ENCODE data around the gene SNAPC1. TPM values are rescaled to one million over a fixed set of nuclear protein-coding genes. Genes with fewer than 3 reads are reported as not detected.

SNAPC1 gene
- total RNA-seq, 1 experiment from 2014 or later, result 6.8 TPM

GRCh38 chr14:61841145-61841544, 78.9 kb downstream of the SNAPC1 start:
- peaks cover 8% of the 10 kb centered on the region in 2 experiments for H3K4me1 Mint-ChIP-seq

More at GRCh38 chr14:61841145-61841544, 78.9 kb downstream of the SNAPC1 start:
- H3K79me2 ChIP-seq (ENCODE audit: insufficient read depth, low read length), result no peaks in the 10 kb centered on the region
- no peaks in the 10 kb centered on the region for H3K79me1 ChIP-seq (ENCODE audit: insufficient read depth, low read depth, low read length, poor library complexity, severe bottlenecking)
- H4K8ac ChIP-seq (replicated peaks; ENCODE audit: insufficient read length, low read depth, low read length), result no peak overlapping the region
- H3K14ac ChIP-seq (ENCODE audit: insufficient read depth, low read length), result no peak overlapping the region
- H3K9me3 ChIP-seq (ENCODE audit: control insufficient read depth, low read depth, low read length), result no peaks in the 10 kb centered on the region
- H2BK120ac ChIP-seq (ENCODE audit: low read depth, low read length, poor library complexity, severe bottlenecking), result no peak overlapping the region
- DNase-seq, result no peak
- no peak overlapping the region for H4K5ac ChIP-seq (ENCODE audit: insufficient read length, low read depth, low read length)
- H2BK12ac ChIP-seq (ENCODE audit: insufficient read length, low read depth, low read length), result no peak overlapping the region
- H3K18ac ChIP-seq (ENCODE audit: insufficient read length, low read depth, low read length), result no peak overlapping the region
- H2BK15ac ChIP-seq (ENCODE audit: low read depth, low read length), result no peak overlapping the region
- H3K4me1 ChIP-seq (ENCODE audit: insufficient read depth, low read length), result peaks cover 2% of the 10 kb centered on the region; the same call in 1 of the 2 replicates
- H3K27me3 ChIP-seq (ENCODE audit: insufficient read depth, low read length), result no peaks in the 10 kb centered on the region
- no peak overlapping the region for H2BK5ac ChIP-seq (ENCODE audit: insufficient read length, low read length)
- no peaks in the 10 kb centered on the region for H4K20me1 ChIP-seq (ENCODE audit: control insufficient read depth, insufficient read depth, insufficient read length)
- no peak overlapping the region for H3T11ph ChIP-seq (ENCODE audit: low read length)
- no peak overlapping the region for H3K9ac ChIP-seq (ENCODE audit: extremely low read depth, insufficient read length, low read length)
- peaks cover 4 to 5% of the 10 kb centered on the region in 2 experiments; a peak in 3 of 5 replicates for H3K9me3 Mint-ChIP-seq
- no peaks in the 10 kb centered on the region for H3K23me2 ChIP-seq (ENCODE audit: insufficient read length, low read depth, low read length, poor library complexity, severe bottlenecking)
- H3K4ac ChIP-seq (ENCODE audit: low read depth, low read length), result no peak overlapping the region
- H2AFZ ChIP-seq (ENCODE audit: low read length), result no peak overlapping the region
- no peak overlapping the region for H3K4me3 Mint-ChIP-seq
- H2AK5ac ChIP-seq (ENCODE audit: insufficient read length, low read length), result no peak overlapping the region
- no peak overlapping the region for H3K56ac ChIP-seq (ENCODE audit: insufficient read length, low read depth, low read length)
- H3K23ac ChIP-seq (ENCODE audit: insufficient read length, low read depth, low read length), result no peak overlapping the region
- no peak overlapping the region for H2BK20ac ChIP-seq (ENCODE audit: low read depth, low read length, poor library complexity, severe bottlenecking)
- no peaks in the 10 kb centered on the region for H3K36me3 Mint-ChIP-seq (ENCODE audit: insufficient read depth in 1 of 3, low read depth in 3 of 3)
- no peak overlapping the region for H4K91ac ChIP-seq (ENCODE audit: insufficient read length, low read depth, low read length)
- no peak for TF ChIP-seq CTCF (conservative IDR thresholded peaks at IDR 0.05)
- H3K27ac ChIP-seq (ENCODE audit: insufficient read length, low read depth, low read length), result no peak overlapping the region
- no peak overlapping the region for H3K27ac Mint-ChIP-seq
- peaks cover 5% of the 10 kb centered on the region; the same call in 1 of the 2 replicates for H3K27me3 Mint-ChIP-seq (ENCODE audit: low read depth)
- H3K4me2 ChIP-seq (ENCODE audit: insufficient read depth, insufficient read length, low read length), result no peak overlapping the region

Other genes with a start within 250 kb of the SNAPC1 start
- 147 and 154 TPM in 2 replicates for gene HIF1A, start 66.9 kb upstream of the SNAPC1 start, total RNA-seq (2021)
- gene SYT16, start 50.3 kb downstream of the SNAPC1 start, total RNA-seq (2021), result 0.97 and 1.7 TPM in 2 replicates

Measured in H9 (cell line).